Measurements from ENCODE around the gene S1PR3. TPM values are rescaled to one million over a fixed set of nuclear protein-coding genes. Genes with fewer than 3 reads are reported as not detected.

S1PR3 gene
- total RNA-seq, 1 donor from 2014 or later: 37.9 TPM

- Mint-ChIP-seq H3K9me3 (no peaks in the 10 kb centered on the region), H3K4me1 (ENCODE audit: unreplicated experiment) (peaks cover 5% of the 10 kb centered on the region), H3K36me3 (no peaks in the 10 kb centered on the region), H3K27me3 (no peaks in the 10 kb centered on the region), H3K4me3 (no peak overlapping the region), H3K27ac (no peak overlapping the region)
- TF ChIP-seq CTCF (conservative IDR thresholded peaks at IDR 0.05): no peak
- no peak for DNase-seq (ENCODE audit: extremely low spot score, unreplicated experiment)
Observed at GRCh38 chr9:89015336-89015735, 24.1 kb downstream of the S1PR3 start.

- peaks cover 4% of the 10 kb centered on the region for H3K9me3 Mint-ChIP-seq
Observed at GRCh38 chr9:89020754-89021153, 29.5 kb downstream of the S1PR3 start.

GRCh38 chr9:89021154-89021803 lies 30.0 kb downstream of the S1PR3 start:
- no peak for DNase-seq (ENCODE audit: extremely low spot score, unreplicated experiment)
- Mint-ChIP-seq H3K36me3 (no peaks in the 10 kb centered on the region), H3K27me3 (no peaks in the 10 kb centered on the region), H3K9me3 (peaks cover 4% of the 10 kb centered on the region), H3K4me3 (peak overlapping the region; percentile 55), H3K27ac (peak overlapping the region; percentile 91), H3K4me1 (ENCODE audit: unreplicated experiment) (peaks cover 28% of the 10 kb centered on the region)
- TF ChIP-seq CTCF (conservative IDR thresholded peaks at IDR 0.05): no peak

More at GRCh38 chr9:89020754-89021153, 29.5 kb downstream of the S1PR3 start:
- Mint-ChIP-seq H3K4me3 (no peak overlapping the region), H3K27ac (peak overlapping the region; percentile 91), H3K36me3 (no peaks in the 10 kb centered on the region), H3K4me1 (ENCODE audit: unreplicated experiment) (peaks cover 28% of the 10 kb centered on the region), H3K27me3 (no peaks in the 10 kb centered on the region)
- no peak for DNase-seq (ENCODE audit: extremely low spot score, unreplicated experiment)
- TF ChIP-seq CTCF (conservative IDR thresholded peaks at IDR 0.05): no peak

DNA sequence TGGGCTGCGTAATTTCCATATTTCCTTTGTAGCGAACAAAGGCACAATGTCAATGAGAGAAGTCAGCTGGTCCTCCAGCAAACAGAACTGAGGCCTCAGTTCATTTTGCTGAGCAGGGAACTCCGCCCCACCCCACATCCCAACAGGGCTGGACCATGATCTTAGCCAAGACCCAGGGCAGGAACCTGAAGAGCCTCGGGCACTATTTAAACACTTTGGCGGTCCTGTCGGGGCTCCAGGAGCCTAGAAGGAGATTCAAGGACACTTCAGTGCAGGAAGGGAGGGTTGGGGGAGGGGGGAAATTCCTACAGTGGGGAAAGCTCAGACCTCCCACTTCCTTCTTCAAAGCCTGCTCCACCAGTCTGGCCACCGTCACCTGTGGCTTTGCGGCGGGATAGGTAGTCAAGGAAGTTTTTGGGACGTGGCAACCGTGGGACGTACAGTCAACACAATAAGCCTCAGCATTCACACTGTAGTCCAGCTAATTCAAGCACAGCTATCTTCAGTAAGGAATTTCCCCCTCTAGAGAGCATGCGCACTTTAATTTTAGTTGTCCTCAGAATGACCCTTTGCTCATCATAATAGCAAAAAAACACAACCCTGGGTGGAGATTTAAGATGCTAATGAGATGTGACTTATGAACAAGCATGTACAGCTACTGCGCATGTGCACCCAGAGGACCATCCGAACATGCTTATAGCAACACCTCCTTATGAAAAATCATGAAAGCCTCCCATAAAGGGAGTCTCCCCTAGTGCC lies 30.9 kb downstream of the S1PR3 start:
- H3K27ac Mint-ChIP-seq: peak overlapping the region; percentile 91
- DNase-seq (ENCODE audit: extremely low spot score, unreplicated experiment): no peak
- no peaks in the 10 kb centered on the region for H3K27me3 Mint-ChIP-seq

GRCh38 chr9:89022902-89023301 lies 31.6 kb downstream of the S1PR3 start:
- DNase-seq (ENCODE audit: extremely low spot score, unreplicated experiment): no peak
- Mint-ChIP-seq H3K27ac (peak overlapping the region; percentile 91), H3K36me3 (no peaks in the 10 kb centered on the region), H3K27me3 (no peaks in the 10 kb centered on the region), H3K9me3 (peaks cover 4% of the 10 kb centered on the region), H3K4me3 (no peak overlapping the region), H3K4me1 (ENCODE audit: unreplicated experiment) (peaks cover 28% of the 10 kb centered on the region)
- TF ChIP-seq CTCF (conservative IDR thresholded peaks at IDR 0.05): no peak

More for the DNA sequence above, 30.9 kb downstream of the S1PR3 start:
- no peak for TF ChIP-seq CTCF (conservative IDR thresholded peaks at IDR 0.05)
- Mint-ChIP-seq H3K4me1 (ENCODE audit: unreplicated experiment) (peaks cover 28% of the 10 kb centered on the region), H3K4me3 (peak overlapping the region; percentile 55), H3K36me3 (no peaks in the 10 kb centered on the region), H3K9me3 (peaks cover 4% of the 10 kb centered on the region)
